IMR-90 (cell line): ENCODE measurements around the gene CABP2.

ENCODE experiments used
- BHLHE40 ChIP-seq: fragments of 150-350 bp; IDR thresholded peaks from 2 replicates; pipeline ENCODE4 v1.6.1; 2016; ENCODE audit warnings: mild to moderate bottlenecking, low read depth, low read length
- FOS ChIP-seq: fragments of 150-350 bp; IDR thresholded peaks from 2 replicates; pipeline ENCODE4 v1.6.1; 2016; ENCODE audit warnings: low read depth, low read length
- MAFK ChIP-seq: IDR thresholded peaks from 2 replicates; pipeline ENCODE4 v1.6.1; 2012; ENCODE audit warnings: low read depth, low read length, improper control_type of control experiment
- POLR2A ChIP-seq: IDR thresholded peaks from 2 replicates; pipeline ENCODE4 v1.6.1; 2012; ENCODE audit warnings: mild to moderate bottlenecking, low read depth, low read length
- RAD21 ChIP-seq: IDR thresholded peaks from 2 replicates; pipeline ENCODE4 v1.6.1; 2012; ENCODE audit warnings: low read length, improper control_type of control experiment
- TF ChIP-seq, protein P1 (sequence below): conservative IDR thresholded peaks from 2 replicates; pipeline ENCODE4 v1.5.1; 2012; ENCODE audit warnings: mild to moderate bottlenecking, low read depth, low read length, improper control_type of control experiment

DNA sequence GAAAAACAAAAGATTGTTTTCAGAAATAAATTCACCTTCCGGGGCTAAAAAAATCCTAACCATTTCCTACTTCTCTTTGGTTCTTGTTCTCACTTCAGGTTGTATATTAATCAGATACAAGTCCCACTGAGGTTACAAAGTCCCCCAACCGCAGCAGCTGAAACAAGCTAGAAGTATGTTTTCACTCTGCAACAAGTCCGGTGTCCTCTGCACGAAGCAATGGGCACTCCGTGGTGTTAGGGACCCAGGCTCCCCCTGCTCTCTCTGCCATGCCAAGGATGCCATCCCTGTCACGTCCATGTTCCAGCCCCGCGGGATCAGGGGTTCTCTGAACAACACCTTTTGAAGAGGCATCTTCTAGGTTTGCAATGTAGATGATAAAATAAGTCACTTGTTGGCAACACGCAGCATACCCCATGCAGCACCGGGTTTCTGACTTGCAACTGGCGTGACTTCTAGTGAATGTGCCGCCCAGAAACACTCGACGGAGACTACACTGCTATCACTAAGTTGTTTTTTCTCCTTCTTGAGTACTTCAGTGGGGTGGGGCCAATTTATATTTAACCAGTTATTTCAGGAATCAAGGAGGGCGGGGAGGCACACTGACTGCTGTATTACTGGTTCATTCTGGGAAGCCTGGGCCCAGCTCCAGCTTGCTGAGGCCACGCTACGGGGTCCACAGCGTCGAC is 35.0 kb upstream of the CABP2 start:
- TF ChIP-seq BHLHE40 (no peak), POLR2A (no peak), MAFK (no peak), RAD21 (no peak), FOS (no peak)
- TF ChIP-seq, protein P1, sequence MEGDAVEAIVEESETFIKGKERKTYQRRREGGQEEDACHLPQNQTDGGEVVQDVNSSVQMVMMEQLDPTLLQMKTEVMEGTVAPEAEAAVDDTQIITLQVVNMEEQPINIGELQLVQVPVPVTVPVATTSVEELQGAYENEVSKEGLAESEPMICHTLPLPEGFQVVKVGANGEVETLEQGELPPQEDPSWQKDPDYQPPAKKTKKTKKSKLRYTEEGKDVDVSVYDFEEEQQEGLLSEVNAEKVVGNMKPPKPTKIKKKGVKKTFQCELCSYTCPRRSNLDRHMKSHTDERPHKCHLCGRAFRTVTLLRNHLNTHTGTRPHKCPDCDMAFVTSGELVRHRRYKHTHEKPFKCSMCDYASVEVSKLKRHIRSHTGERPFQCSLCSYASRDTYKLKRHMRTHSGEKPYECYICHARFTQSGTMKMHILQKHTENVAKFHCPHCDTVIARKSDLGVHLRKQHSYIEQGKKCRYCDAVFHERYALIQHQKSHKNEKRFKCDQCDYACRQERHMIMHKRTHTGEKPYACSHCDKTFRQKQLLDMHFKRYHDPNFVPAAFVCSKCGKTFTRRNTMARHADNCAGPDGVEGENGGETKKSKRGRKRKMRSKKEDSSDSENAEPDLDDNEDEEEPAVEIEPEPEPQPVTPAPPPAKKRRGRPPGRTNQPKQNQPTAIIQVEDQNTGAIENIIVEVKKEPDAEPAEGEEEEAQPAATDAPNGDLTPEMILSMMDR: no peak
